HepG2 (cell line): ENCODE results near the gene OSBPL2. TPM values are rescaled to one million over a fixed set of nuclear protein-coding genes. Genes with fewer than 3 reads are reported as not detected.
A peak's percentile ranks its signal among the peaks of the same experiment; 100 is the strongest.

ENCODE experiments used
- ATAC-seq: fragments of 200-7000 bp; cut with Tn5 transposase; 3 replicates; pipeline ENCODE4 v1.9.1; 2020; ENCODE audit warnings: mild to moderate bottlenecking, moderate library complexity
- BruUV-seq: library from RNA; stranded (reverse); fragments of 400-500 nt; replicated peaks from 2 replicates; lab custom pipeline; 2021; lab: Mats Ljungman, UMichigan
- CTCF ChIA-PET: fragments of 300-600 bp; formaldehyde crosslinking; extraction: SDS; loops from one replicate; lab custom pipeline; 2021; ENCODE audit warnings: low total read pairs, inconsistent platforms, low intra/inter-chr PET ratio; lab: Yijun Ruan, JAX
- POLR2A ChIA-PET: fragments of 350-600 bp; sonication (Branson Sonifier 250); formaldehyde crosslinking; loops from one replicate; lab custom pipeline; 2020; ENCODE audit warnings: antibody characterized with exemption, inconsistent platforms; lab: Yijun Ruan, JAX
- DNase-seq: peaks from one replicate; pipeline ENCODE4 v3.0.0-alpha.2; 2015; ENCODE audit warnings: low spot score
- FAIRE-seq: peaks from 3 replicates; lab custom pipeline; 2011; peaks lifted over from hg19 to GRCh38; lab: Jason Lieb, UNC
- H2AFZ ChIP-seq: one replicate; pipeline ENCODE4 v1.6.1; 2011; ENCODE audit warnings: low read length, inconsistent platforms
- H3K27ac ChIP-seq: fragments of 300-600 bp; 3 replicates; pipeline ENCODE4 v1.8.0; 2011; ENCODE audit warnings: mixed run types, mild to moderate bottlenecking, mixed read lengths, low read length, inconsistent platforms; ENCODE audit not compliant: insufficient read depth; ENCODE audit errors: extremely low read length
- H3K27me3 ChIP-seq, 2 experiments: fragments of 200-600 bp in 1 of 2; 2 replicates in 1 of 2; 3 replicates in 1 of 2; pipeline versions ENCODE4 v1.6.0 to v1.8.0; 2011; ENCODE audit warnings: low read length in 2 of 2, mild to moderate bottlenecking in 2 of 2, moderate library complexity in 2 of 2, inconsistent platforms in 1 of 2; ENCODE audit not compliant: insufficient read depth in 2 of 2, control insufficient read depth in 1 of 2
- H3K36me3 ChIP-seq, 2 experiments: fragments of 200-600 bp in 1 of 2; replicated peaks in 1 of 2; 2 replicates in 1 of 2; 3 replicates in 1 of 2; pipeline versions ENCODE4 v1.5.1 to v1.8.0; 2011; ENCODE audit warnings: low read length in 2 of 2, inconsistent platforms in 1 of 2; ENCODE audit not compliant: insufficient read depth in 2 of 2, control insufficient read depth in 1 of 2
- H3K4me1 ChIP-seq: 2 replicates; pipeline ENCODE4 v1.5.1; 2012; ENCODE audit warnings: low read length, inconsistent platforms; ENCODE audit not compliant: insufficient read depth
- H3K4me2 ChIP-seq: 2 replicates; pipeline ENCODE4 v1.6.0; 2011; ENCODE audit warnings: low read depth, low read length, inconsistent platforms
- H3K4me3 ChIP-seq, 3 experiments: fragments of 200-600 bp in 1 of 3; sonication (generic), shearing (Covaris generic) in 1 of 3; replicated peaks in 1 of 3; 2 replicates each; pipeline ENCODE4 v1.5.1; 2011 to 2016; ENCODE audit warnings: low read length in 3 of 3, inconsistent platforms in 2 of 3, low read depth in 2 of 3, mild to moderate bottlenecking in 2 of 3, control low read depth in 1 of 3, mixed read lengths in 1 of 3; ENCODE audit not compliant: insufficient read depth in 1 of 3
- H3K79me2 ChIP-seq: one replicate; pipeline ENCODE4 v1.6.1; 2011; ENCODE audit warnings: low read length, inconsistent platforms; ENCODE audit not compliant: insufficient read depth
- H3K9ac ChIP-seq: 2 replicates; pipeline ENCODE4 v1.6.0; 2011; ENCODE audit warnings: mild to moderate bottlenecking, low read depth, low read length, inconsistent platforms; ENCODE audit not compliant: insufficient read depth
- H3K9me3 ChIP-seq: 2 replicates; pipeline ENCODE4 v1.5.1; 2012; ENCODE audit warnings: mild to moderate bottlenecking, low read length
- H4K20me1 ChIP-seq: 2 replicates; pipeline ENCODE4 v1.6.0; 2011; ENCODE audit warnings: inconsistent platforms, mild to moderate bottlenecking, low read length, moderate library complexity; ENCODE audit not compliant: insufficient read depth
- ETV5 ChIP-seq: IDR thresholded peaks from 2 replicates; pipeline ENCODE4 v1.6.1; 2018; ENCODE audit warnings: missing biosample characterization, missing genetic modification reagents, inconsistent platforms, borderline replicate concordance
- EZH2 ChIP-seq: conservative IDR thresholded peaks from 2 replicates; pipeline ENCODE4 v1.6.1; 2012; ENCODE audit warnings: mild to moderate bottlenecking, low read depth, low read length, moderate library complexity
- HNRNPLL ChIP-seq: fragments of 200-400 bp; formaldehyde crosslinking; IDR thresholded peaks from 2 replicates; pipeline ENCODE4 v1.6.1; 2017; ENCODE audit warnings: mild to moderate bottlenecking, low read depth, low read length; ENCODE audit not compliant: poor library complexity, severe bottlenecking
- MED1 ChIP-seq: sonication (generic); formaldehyde crosslinking; IDR thresholded peaks from 2 replicates; pipeline ENCODE4 v1.4.0; 2020; ENCODE audit warnings: missing genetic modification reagents
- MYC ChIP-seq: sonication (generic); formaldehyde crosslinking; IDR thresholded peaks from 2 replicates; pipeline ENCODE4 v1.9.0; 2021; ENCODE audit warnings: missing genetic modification reagents, borderline replicate concordance
- ZHX2 ChIP-seq, 2 experiments: sonication (generic) in 1 of 2; formaldehyde crosslinking in 1 of 2; IDR thresholded peaks; 2 replicates each; pipeline versions ENCODE4 v1.6.1 to v1.9.0; 2014 to 2022; ENCODE audit warnings: antibody characterized with exemption in 1 of 2, borderline replicate concordance in 1 of 2, inconsistent platforms in 1 of 2, low read depth in 1 of 2, missing genetic modification reagents in 1 of 2
- ZNF274 ChIP-seq: sonication (generic); formaldehyde crosslinking; IDR thresholded peaks from 2 replicates; pipeline ENCODE4 v1.5.1; 2020; ENCODE audit warnings: mild to moderate bottlenecking, missing genetic modification reagents
- ZNF317 ChIP-seq: sonication (generic); formaldehyde crosslinking; IDR thresholded peaks from 2 replicates; pipeline ENCODE4 v1.5.0; 2020; ENCODE audit warnings: mild to moderate bottlenecking, missing genetic modification reagents
- ZNF768 ChIP-seq: sonication (generic); formaldehyde crosslinking; IDR thresholded peaks from 2 replicates; pipeline ENCODE4 v1.4.0; 2020; ENCODE audit warnings: missing genetic modification reagents
- ZNF891 ChIP-seq: sonication (generic); formaldehyde crosslinking; IDR thresholded peaks from 2 replicates; pipeline ENCODE4 v1.5.0; 2020; ENCODE audit warnings: mild to moderate bottlenecking, missing genetic modification reagents
- WGBS: methylation state at CpG from one replicate; pipeline ENCODE4 v1.1.6; 2017; ENCODE audit warnings: low lambda C conversion rate; 5-methylcytosine and 5-hydroxymethylcytosine counted together
- in situ Hi-C: cut with HindIII; loops from 2 replicates; pipeline ENCODE4 v1.10.0; 2017; ENCODE audit warnings: low pct_unique_long_range_greater_than_20kb; ENCODE audit not compliant: extremely low pct_ligation_motif_present
- intact Hi-C: fragments of 100-400 bp; cut with micrococcal nuclease; formaldehyde crosslinking; loops from one replicate; pipeline ENCODE4 v1.10.0; 2022; ENCODE audit not compliant: unreplicated experiment
- polyA plus RNA-seq, 8 experiments: library from polyadenylated mRNA; depleted of rRNA in 3 of 8; stranded (reverse) in 7 of 8; unstranded in 1 of 8; fragments of >200 nt; fragmentation: Illumina TruSeq in 4 of 8; extraction: Trizol in 4 of 8; gene quantifications; 2 replicates each; pipeline versions ENCODE4 v1.2.1 to v1.2.3, GENCODE V29; 2011 to 2016; ENCODE audit warnings: low read depth in 4 of 8, missing spikeins in 1 of 8, mixed read lengths in 1 of 8; ENCODE audit not compliant: insufficient read depth in 1 of 8
- total RNA-seq, 5 experiments: library from RNA; depleted of rRNA; stranded (reverse); fragments of >200 nt; fragmentation: Illumina TruSeq; extraction: Trizol; gene quantifications; 2 replicates each; pipeline ENCODE4 v1.2.3, GENCODE V29; 2016; ENCODE audit warnings: low read depth in 1 of 5

OSBPL2 gene
- total and polyA plus RNA-seq, 2 of the 13 experiments (the other 11 are each of a cell fraction or from before 2014, with no cell fraction given), result 18.5 to 37.4 TPM

DNA sequence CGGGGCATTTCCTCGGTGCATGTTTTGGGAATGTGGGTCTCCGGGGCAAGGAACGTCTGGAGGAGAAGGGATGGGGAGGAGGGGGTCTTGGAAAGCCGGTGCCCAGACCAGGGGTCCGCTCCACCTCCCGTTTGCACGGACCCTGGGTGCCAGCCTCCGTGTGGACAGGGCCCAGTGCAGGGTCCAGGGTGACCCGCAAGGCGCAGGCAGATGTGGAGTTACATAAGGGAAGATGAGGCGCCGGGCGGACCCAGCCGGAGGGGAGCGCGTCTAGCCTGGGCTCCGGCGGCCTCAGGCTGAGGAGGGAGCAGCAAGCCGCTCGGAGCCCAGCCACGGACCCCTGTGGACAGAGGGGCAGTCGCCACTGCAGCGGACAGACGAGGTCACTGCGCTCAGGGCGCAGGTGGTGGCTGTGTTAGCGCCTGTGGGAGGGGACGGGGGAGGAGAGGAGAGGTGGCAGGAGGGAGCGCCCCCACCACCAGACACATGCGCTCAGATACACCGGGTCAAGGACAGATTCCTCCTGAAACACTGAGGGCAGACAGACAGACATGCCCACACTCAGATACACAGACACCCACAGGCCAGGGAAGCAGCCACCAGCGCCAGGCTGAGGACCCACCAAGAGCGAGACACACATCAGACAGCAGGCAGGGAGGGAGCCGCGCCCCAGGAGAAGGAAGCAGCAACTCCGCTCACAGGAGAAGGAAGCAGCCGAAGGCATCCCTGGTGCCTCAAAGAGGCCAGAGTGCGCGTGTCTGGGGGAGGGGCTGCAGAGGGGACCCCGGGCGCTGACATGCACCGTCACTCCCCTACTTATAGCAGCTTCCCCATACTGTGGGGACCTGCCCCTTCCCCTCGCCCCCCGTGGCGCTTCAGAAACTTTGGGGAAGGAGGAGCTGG, 17.4 kb upstream of the OSBPL2 start (continued):
- TF ChIP-seq ZHX2 (IDR thresholded peaks at IDR 0.05; ENCODE audit: low read depth), result no peak
- TF ChIP-seq ZHX2 (CRISPR knock-in tag; IDR thresholded peaks at IDR 0.05; ENCODE audit: borderline replicate concordance), result 0 out of 2 replicates have a peak, but pooled peaks have one; percentile 2
- TF ChIP-seq ZNF317 (CRISPR knock-in tag), result no peak
- 0 out of 2 replicates have a peak, but pooled peaks have one; percentile 1 for TF ChIP-seq MED1

DNA sequence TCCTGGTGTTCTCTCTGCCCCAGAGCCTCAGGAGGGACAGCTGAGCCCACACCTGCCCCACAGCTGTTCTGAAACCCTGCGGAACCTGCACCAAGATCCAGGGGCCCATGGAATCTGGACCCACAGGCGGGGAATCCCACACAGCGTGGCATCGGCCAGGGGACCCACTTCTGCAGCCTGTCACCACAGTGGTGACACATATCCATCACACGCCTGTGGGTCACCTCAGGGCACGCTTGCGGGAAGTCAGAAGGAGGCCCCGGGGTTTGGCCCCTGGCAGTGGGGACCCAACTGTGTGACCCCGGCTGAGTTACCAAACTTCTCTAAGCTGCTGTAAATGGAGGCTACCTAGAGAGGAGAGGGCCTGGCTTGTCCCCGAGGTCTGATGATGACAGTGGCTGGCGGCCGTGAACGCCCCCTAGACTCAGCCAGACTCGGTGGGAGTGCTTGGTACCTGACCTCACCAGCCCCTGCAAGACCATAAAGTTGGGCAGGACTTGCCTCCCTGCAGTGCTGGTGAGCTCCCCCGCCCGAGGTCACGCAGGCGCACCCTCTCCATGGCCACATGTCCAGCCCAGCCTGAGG, 16.0 kb upstream of the OSBPL2 start:
- CTCF ChIA-PET, result no interaction called here
- BruUV-seq, result no TSS peak

More for the DNA sequence above, 16.0 kb upstream of the OSBPL2 start:
- peaks cover 66 to 92% of the 10 kb centered on the region in 2 experiments for H3K27me3 ChIP-seq
- no peaks in the 10 kb centered on the region for H3K36me3 ChIP-seq
- no peaks in the 10 kb centered on the region for H3K9me3 ChIP-seq
- POLR2A ChIA-PET, result no interaction called here
- H3K79me2 ChIP-seq, result no peaks in the 10 kb centered on the region
- H3K4me3 ChIP-seq, result no peak overlapping the region
- H3K9ac ChIP-seq, result no peak overlapping the region
- no peak overlapping the region for H2AFZ ChIP-seq
- no peak for ATAC-seq
- peaks cover 38% of the 10 kb centered on the region; the same call in 1 of the 2 replicates for H4K20me1 ChIP-seq
- FAIRE-seq, result no peak
- no peak overlapping the region for H3K27ac ChIP-seq
- intact Hi-C loops (no loop called here), in situ Hi-C loops (no loop called here)
- TF ChIP-seq ZNF891 (CRISPR knock-in tag) (no peak), MYC (CRISPR knock-in tag) (0 out of 2 replicates have a peak, but pooled peaks have one; percentile 10), ZNF274 (0 out of 2 replicates have a peak, but pooled peaks have one; percentile 41), ETV5 (no peak), EZH2 (0 out of 2 replicates have a peak, but pooled peaks have one; percentile 21), ZNF768 (CRISPR knock-in tag) (peak; percentile 37; the same call in 1 of the 2 replicates), HNRNPLL (peak; percentile 2)
- H3K4me2 ChIP-seq, result no peak overlapping the region
- WGBS, result 43% methylated on average over 15 of the region's 18 CpGs
- H3K4me1 ChIP-seq, result peaks cover 38% of the 10 kb centered on the region
- DNase-seq, result no peak
